Effector memory CD8-positive, alpha-beta T cell (primary cell): ENCODE results near the gene BCO2.
A peak's percentile ranks its signal among the peaks of the same experiment; 100 is the strongest.

Experiments
- ATAC-seq: fragments of 150-1000 bp; cut with Tn5 transposase; replicated peaks from 2 replicates; pipeline ENCODE4 v1.10.0; 2021; ENCODE audit warnings: mild to moderate bottlenecking, moderate library complexity
- DNase-seq, 3 experiments: peaks; one replicate each; pipeline ENCODE4 v3.0.0; 2021
- H3K27ac Mint-ChIP-seq, 2 donors: one replicate each; pipeline ENCODE4 v1.8.0; 2022; ENCODE audit warnings: mild to moderate bottlenecking in 2 of 2, mixed read lengths in 2 of 2, moderate library complexity in 2 of 2
- H3K27me3 Mint-ChIP-seq, 2 donors: one replicate each; pipeline ENCODE4 v1.8.0; 2022; ENCODE audit warnings: mixed read lengths in 2 of 2
- H3K36me3 Mint-ChIP-seq: one replicate; pipeline ENCODE4 v1.8.0; 2022; ENCODE audit warnings: mild to moderate bottlenecking, moderate library complexity, mixed read lengths; ENCODE audit not compliant: insufficient read depth
- H3K4me1 Mint-ChIP-seq, 2 donors: one replicate each; pipeline ENCODE4 v1.8.0; 2022; ENCODE audit warnings: low read depth in 2 of 2, mixed read lengths in 2 of 2
- H3K4me3 Mint-ChIP-seq, 2 donors: one replicate each; pipeline ENCODE4 v1.8.0; 2022; ENCODE audit warnings: mild to moderate bottlenecking in 2 of 2, mixed read lengths in 2 of 2, moderate library complexity in 2 of 2
- H3K9me3 Mint-ChIP-seq, 2 donors: one replicate each; pipeline ENCODE4 v1.8.0; 2022; ENCODE audit warnings: mixed read lengths in 2 of 2
- total RNA-seq, 9 experiments: gene quantifications; one replicate each; lab custom pipeline; 2026; lab: John Stamatoyannopoulos, UW

The BCO2 gene
- total RNA-seq: 0.43 to 3.6 (median 1.3) reads per million in 9 experiments

DNA sequence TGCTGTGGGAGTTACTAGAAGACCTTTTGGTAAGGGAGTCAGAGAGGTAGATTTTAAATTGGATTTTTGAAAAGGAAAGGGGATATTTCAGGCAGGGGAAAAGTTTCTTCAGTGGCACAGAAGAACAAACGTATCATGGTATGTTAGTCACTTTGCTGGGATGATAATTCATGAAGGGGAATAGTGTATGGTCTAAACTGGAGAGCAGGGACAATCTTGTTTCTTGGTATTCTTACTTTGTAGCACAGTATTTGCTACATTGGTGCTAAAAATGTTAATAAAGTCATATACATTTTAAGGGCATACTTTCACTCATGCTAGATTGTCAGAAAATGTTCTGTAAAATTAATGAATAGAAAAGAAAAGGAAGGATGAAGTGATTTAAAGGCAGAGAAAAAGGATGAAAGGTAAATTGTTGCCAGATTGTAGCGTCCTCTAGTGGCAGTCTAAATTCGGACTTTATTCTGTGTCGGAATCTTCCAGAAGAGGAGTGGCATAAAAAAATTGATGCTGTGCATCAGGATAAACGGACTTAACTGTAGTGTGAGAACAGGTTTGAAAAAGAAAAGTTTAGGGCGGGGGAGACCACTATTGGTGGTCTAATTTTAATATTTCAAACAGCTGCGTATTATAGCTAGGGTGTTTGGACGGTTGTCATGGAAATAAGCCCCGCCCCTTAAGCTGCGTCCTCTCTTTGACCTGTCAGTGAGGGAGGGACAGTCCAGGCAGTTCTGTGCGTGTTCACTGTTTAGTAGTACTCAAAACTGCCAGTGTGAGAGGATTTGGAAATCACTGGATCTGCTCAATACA is at the start of gene BCO2:
TSS of gene BCO2 (plus strand) at position 724 of the 810 bp plus-strand sequence. CDS start 90 bp downstream, outside the sequence.
- H3K36me3 Mint-ChIP-seq: no peaks in the 10 kb centered on the region
- DNase-seq (peak; percentile 22 to 31 (median 29)), ATAC-seq (peak; percentile 85)
- H3K4me3 Mint-ChIP-seq: peak within 1 kb of the TSS; percentile 33 to 56
- H3K9me3 Mint-ChIP-seq: no peaks in the 10 kb centered on the region
- H3K27me3 Mint-ChIP-seq: peaks cover 14 to 19% of the 10 kb centered on the region in 2 donors
- peaks cover 10 to 11% of the 10 kb centered on the region in 2 donors for H3K4me1 Mint-ChIP-seq
- H3K27ac Mint-ChIP-seq: peak within 1 kb of the TSS in 1 of 2 donors; percentile 9

- H3K4me3 Mint-ChIP-seq: no peak overlapping the region
- no peak for DNase-seq
- ATAC-seq: no peak
- no peaks in the 10 kb centered on the region for H3K9me3 Mint-ChIP-seq
- no peak overlapping the region for H3K27ac Mint-ChIP-seq
- no peaks in the 10 kb centered on the region for H3K27me3 Mint-ChIP-seq
- H3K36me3 Mint-ChIP-seq: no peaks in the 10 kb centered on the region
- H3K4me1 Mint-ChIP-seq: peaks cover 0 to 7% of the 10 kb centered on the region in 2 donors
These were observed 48.3 kb upstream of the BCO2 start for GRCh38 chr11:112127056-112127455.

- peaks cover 0 to 7% of the 10 kb centered on the region in 2 donors for H3K4me1 Mint-ChIP-seq
- H3K27ac Mint-ChIP-seq: no peak overlapping the region
- no peaks in the 10 kb centered on the region for H3K9me3 Mint-ChIP-seq
- no peak for ATAC-seq
- H3K4me3 Mint-ChIP-seq: no peak overlapping the region
- H3K36me3 Mint-ChIP-seq: no peaks in the 10 kb centered on the region
- no peaks in the 10 kb centered on the region for H3K27me3 Mint-ChIP-seq
- DNase-seq: no peak
These were observed 46.7 kb upstream of the BCO2 start for GRCh38 chr11:112128483-112129121.

DNA sequence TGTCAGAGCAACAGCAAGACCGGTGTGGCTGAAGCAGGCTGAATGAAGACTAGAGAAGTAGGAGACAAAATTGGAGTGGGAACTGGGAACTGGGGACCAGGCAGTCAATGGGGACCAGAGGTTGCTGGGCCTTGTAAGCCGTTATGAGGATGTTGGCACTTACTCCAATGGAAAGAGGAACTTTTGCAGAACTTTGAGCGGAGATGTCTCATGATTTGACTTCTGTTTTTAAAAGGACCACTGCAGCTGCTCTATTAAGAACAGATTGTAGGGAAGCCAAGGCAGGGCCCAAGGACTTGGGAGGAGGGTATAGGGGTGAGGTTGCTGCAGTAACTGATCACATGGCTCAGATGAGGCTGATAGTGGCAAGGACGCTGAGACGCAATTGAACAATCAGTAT is 45.7 kb upstream of the BCO2 start:
- Mint-ChIP-seq H3K27me3 (no peaks in the 10 kb centered on the region), H3K4me1 (peaks cover 0 to 7% of the 10 kb centered on the region in 2 donors), H3K4me3 (no peak overlapping the region), H3K27ac (peak overlapping the region in 1 of 2 donors; percentile 5), H3K9me3 (no peaks in the 10 kb centered on the region), H3K36me3 (no peaks in the 10 kb centered on the region)
- no peak for ATAC-seq
- DNase-seq: no peak

DNA sequence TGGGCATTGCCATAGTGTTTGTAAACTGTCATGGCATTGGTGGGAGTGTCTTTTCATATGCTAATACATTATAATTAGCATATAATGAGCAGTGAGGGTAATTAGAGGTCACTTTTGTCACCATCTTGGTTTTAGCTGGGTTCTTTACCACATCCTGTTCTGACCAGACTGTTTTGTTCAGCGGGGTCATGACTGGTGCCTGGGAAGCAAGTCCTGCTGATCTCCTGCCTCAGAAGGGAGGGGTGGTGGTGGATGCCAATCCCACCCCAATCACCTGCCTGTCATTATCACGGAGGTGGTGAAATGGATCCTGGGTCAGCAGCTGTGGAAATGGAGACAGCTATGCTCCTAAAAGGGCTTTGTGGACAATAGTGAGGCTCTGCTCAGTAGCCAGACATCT is 42.6 kb upstream of the BCO2 start:
- no peak for ATAC-seq
- H3K27ac Mint-ChIP-seq: peak overlapping the region in 1 of 2 donors; percentile 23
- H3K4me1 Mint-ChIP-seq: peaks cover 0 to 7% of the 10 kb centered on the region in 2 donors
- H3K9me3 Mint-ChIP-seq: no peaks in the 10 kb centered on the region
- H3K36me3 Mint-ChIP-seq: no peaks in the 10 kb centered on the region
- no peaks in the 10 kb centered on the region for H3K27me3 Mint-ChIP-seq
- DNase-seq: no peak
- no peak overlapping the region for H3K4me3 Mint-ChIP-seq

DNA sequence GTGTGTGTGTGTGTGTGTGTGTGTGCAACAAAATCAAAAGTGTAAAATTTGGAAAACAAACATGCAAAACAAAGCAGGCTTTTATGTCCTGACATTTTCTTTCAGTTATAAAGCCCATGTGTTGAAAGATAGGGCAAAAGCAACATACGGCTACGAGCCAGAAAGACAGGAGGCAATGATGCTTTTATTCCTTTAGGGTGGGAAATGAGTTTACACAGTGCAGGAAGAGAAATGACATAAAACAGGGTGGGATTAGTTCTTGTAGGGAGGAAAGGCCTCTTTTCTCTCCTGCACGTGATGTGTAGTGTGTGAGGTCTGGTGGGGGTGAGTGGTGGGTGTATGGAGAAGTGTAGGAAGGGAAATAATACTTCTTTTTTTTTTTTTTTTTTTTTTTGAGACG is 40.8 kb upstream of the BCO2 start:
- ATAC-seq (no peak), DNase-seq (no peak)
- no peaks in the 10 kb centered on the region for H3K27me3 Mint-ChIP-seq
- no peaks in the 10 kb centered on the region for H3K9me3 Mint-ChIP-seq
- no peak overlapping the region for H3K27ac Mint-ChIP-seq
- H3K4me3 Mint-ChIP-seq: no peak overlapping the region
- H3K36me3 Mint-ChIP-seq: no peaks in the 10 kb centered on the region
- H3K4me1 Mint-ChIP-seq: peaks cover 0 to 7% of the 10 kb centered on the region in 2 donors

- no peaks in the 10 kb centered on the region for H3K4me1 Mint-ChIP-seq
- peaks cover 0 to 2% of the 10 kb centered on the region in 2 donors for H3K9me3 Mint-ChIP-seq
- no peaks in the 10 kb centered on the region for H3K36me3 Mint-ChIP-seq
- H3K27me3 Mint-ChIP-seq: peaks cover 0 to 7% of the 10 kb centered on the region in 2 donors
- ATAC-seq (no peak), DNase-seq (no peak)
- no peak overlapping the region for H3K27ac Mint-ChIP-seq
- H3K4me3 Mint-ChIP-seq: no peak overlapping the region
These were observed 31.7 kb upstream of the BCO2 start for GRCh38 chr11:112143597-112143996.

- peaks cover 0 to 7% of the 10 kb centered on the region in 2 donors for H3K27me3 Mint-ChIP-seq
- no peaks in the 10 kb centered on the region for H3K36me3 Mint-ChIP-seq
- ATAC-seq (no peak), DNase-seq (no peak)
- no peaks in the 10 kb centered on the region for H3K4me1 Mint-ChIP-seq
- H3K4me3 Mint-ChIP-seq: no peak overlapping the region
- H3K27ac Mint-ChIP-seq: no peak overlapping the region
- no peaks in the 10 kb centered on the region for H3K9me3 Mint-ChIP-seq
These were observed 24.8 kb upstream of the BCO2 start for GRCh38 chr11:112150517-112150916.

DNA sequence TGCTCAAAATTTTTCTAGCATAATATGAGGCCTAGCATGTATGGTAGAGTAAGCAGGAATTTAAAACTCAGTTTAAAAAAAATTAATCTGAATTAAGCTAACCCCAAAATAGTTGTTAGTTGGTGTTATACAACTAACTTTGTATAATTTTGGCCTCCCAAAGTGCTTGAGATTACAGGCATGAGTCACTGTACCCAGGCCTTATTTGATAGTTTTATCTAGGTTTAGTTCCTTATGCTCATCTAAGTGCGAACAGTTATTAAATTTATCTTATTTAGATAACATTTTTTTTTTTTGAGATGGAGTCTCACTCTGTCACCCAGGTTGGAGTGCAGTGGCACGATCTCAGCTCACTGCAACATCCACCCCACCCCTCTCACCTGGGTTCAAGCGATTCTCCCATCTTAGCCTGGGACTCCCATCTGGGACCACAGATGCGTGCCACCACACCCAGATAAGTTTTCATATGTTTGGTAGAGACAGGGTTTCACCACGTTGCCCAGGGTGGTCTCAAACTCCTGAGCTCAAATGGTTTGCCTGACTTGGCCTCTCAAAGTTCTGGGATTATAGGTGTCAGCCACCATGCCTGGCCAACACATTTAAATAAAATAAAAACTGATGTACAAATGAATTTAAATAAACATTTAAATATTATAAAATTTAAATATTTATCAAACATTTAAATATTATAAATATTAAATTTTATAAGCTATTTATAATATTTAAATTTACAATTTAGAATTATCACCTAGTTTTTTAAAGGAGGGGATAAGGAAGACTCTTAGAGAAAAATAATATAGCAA is 19.0 kb upstream of the BCO2 start:
- Mint-ChIP-seq H3K4me3 (no peak overlapping the region), H3K27me3 (no peaks in the 10 kb centered on the region), H3K36me3 (no peaks in the 10 kb centered on the region), H3K27ac (no peak overlapping the region), H3K9me3 (no peaks in the 10 kb centered on the region), H3K4me1 (no peaks in the 10 kb centered on the region)
- no peak for ATAC-seq
- no peak for DNase-seq

- Mint-ChIP-seq H3K4me1 (no peaks in the 10 kb centered on the region), H3K9me3 (no peaks in the 10 kb centered on the region), H3K4me3 (no peak overlapping the region), H3K27me3 (no peaks in the 10 kb centered on the region), H3K27ac (no peak overlapping the region), H3K36me3 (no peaks in the 10 kb centered on the region)
- no peak for ATAC-seq
- no peak for DNase-seq
These were observed 18.2 kb upstream of the BCO2 start for GRCh38 chr11:112156956-112157766.

DNA sequence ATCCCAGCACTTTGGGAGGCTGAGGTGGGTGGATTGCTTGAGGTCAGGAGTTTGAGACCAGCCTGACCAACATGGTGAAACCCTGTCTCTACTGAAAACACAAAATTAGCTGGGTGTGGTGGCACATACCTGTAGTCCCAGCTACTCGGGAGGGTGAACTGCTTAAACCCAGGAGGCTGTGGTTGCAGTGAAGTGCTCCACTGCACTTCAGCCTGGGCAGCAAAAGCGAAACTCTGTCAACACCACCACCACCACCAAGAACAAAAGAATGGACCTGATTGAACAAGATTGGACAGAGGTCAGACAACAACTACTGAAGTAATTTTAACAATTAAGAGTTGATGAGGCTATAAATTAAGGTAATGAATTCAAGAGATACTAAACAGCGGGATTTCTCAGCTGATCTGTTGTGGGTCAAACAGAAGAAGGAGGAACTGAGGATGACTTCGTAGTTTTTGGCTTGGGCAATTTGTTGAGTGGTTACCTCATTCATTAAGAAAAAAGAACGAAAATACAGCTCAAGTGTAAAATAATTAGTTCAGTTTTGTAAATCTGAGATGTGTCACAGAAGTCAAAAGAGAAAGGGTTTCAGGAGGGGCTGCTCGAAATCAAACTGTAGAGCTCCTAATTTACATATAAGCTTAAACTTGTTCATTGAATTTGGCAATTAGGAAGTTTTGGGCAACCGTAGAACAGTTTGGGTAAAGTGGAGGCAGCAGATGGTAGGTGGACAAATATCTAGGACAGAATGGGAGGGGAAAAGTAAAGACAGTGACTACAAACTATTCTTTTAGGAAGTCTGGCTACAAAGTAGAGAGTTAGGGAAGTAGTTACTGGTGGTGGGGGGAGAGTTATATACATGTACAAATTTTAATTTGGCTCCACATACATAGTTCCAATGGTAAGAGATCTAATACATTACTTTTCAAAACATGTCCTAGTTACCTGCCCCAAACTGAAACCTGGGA is 15.9 kb upstream of the BCO2 start:
- H3K4me1 Mint-ChIP-seq: no peaks in the 10 kb centered on the region
- peak overlapping the region in 1 of 2 donors; percentile 57 for H3K27ac Mint-ChIP-seq
- H3K36me3 Mint-ChIP-seq: no peaks in the 10 kb centered on the region
- no peak overlapping the region for H3K4me3 Mint-ChIP-seq
- H3K9me3 Mint-ChIP-seq: no peaks in the 10 kb centered on the region
- DNase-seq (no peak), ATAC-seq (no peak)
- no peaks in the 10 kb centered on the region for H3K27me3 Mint-ChIP-seq
